Stimulated activated memory B cell treated with anti-CD40 and anti-IgM and Interleukin-4, amounts not matched to agents 10 μg/mL and 1 μg/mL and 100 μg/mL, for 72 hours (primary cell): Measurements from ENCODE around the gene GFI1B.
"Not testable (repeated sequence)": the region's sequence is repeated elsewhere in the genome, so short reads cannot be mapped to it uniquely, and the experiment has no call there.

ENCODE experiments used
- ATAC-seq: fragments of 150-1000 bp; cut with Tn5 transposase; 2 replicates; pipeline ENCODE4 v1.10.0; 2021
- H3K27ac Mint-ChIP-seq: one replicate; pipeline ENCODE4 v1.8.0; 2022; ENCODE audit warnings: mild to moderate bottlenecking, mixed read lengths
- H3K27me3 Mint-ChIP-seq: one replicate; pipeline ENCODE4 v1.8.0; 2022; ENCODE audit warnings: mixed read lengths
- H3K36me3 Mint-ChIP-seq: one replicate; pipeline ENCODE4 v1.8.0; 2022; ENCODE audit warnings: mixed read lengths
- H3K4me1 Mint-ChIP-seq: one replicate; pipeline ENCODE4 v1.8.0; 2022; ENCODE audit warnings: mixed read lengths
- H3K4me3 Mint-ChIP-seq: one replicate; pipeline ENCODE4 v1.8.0; 2022; ENCODE audit warnings: mild to moderate bottlenecking, moderate library complexity, mixed read lengths
- H3K9me3 Mint-ChIP-seq: one replicate; pipeline ENCODE4 v1.8.0; 2022; ENCODE audit warnings: mixed read lengths

GFI1B gene

DNA sequence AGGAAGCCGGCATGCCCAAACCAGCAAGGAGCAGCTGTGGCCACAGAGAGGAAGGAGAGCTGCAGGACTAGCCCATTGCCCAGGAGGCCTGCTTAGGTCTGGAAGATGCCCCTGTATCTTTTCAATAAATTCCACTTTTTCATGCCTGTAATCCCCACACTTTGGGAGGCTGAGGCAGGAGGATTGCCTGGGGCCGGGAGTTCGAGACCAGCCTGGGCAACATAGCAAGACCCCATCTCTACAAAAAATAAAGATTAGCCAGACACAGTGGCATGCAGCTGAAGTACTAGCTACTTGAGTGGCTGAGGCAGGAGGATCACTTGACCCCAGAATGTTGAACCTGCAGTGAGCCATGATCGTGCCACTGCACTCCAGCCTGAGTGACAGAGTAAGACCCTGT, 28.8 kb upstream of the GFI1B start:
- ATAC-seq, result no peak
- H3K27me3 Mint-ChIP-seq, result no peaks in the 10 kb centered on the region
- H3K36me3 Mint-ChIP-seq, result no peaks in the 10 kb centered on the region
- H3K4me3 Mint-ChIP-seq, result no peak overlapping the region
- no peak overlapping the region for H3K27ac Mint-ChIP-seq
- H3K9me3 Mint-ChIP-seq, result no peaks in the 10 kb centered on the region
- peaks cover 9% of the 10 kb centered on the region for H3K4me1 Mint-ChIP-seq

- ATAC-seq, result no peak
- Mint-ChIP-seq H3K4me3 (no peak overlapping the region), H3K36me3 (no peaks in the 10 kb centered on the region), H3K4me1 (no peaks in the 10 kb centered on the region), H3K9me3 (peaks cover 22% of the 10 kb centered on the region), H3K27me3 (peaks cover 19% of the 10 kb centered on the region), H3K27ac (no peak overlapping the region)
These were observed 23.4 kb upstream of the GFI1B start for GRCh38 chr9:132955123-132955522.

GRCh38 chr9:132955768-132956167, 22.7 kb upstream of the GFI1B start:
- Mint-ChIP-seq H3K9me3 (peaks cover 22% of the 10 kb centered on the region), H3K36me3 (no peaks in the 10 kb centered on the region), H3K4me3 (no peak overlapping the region), H3K27me3 (peaks cover 19% of the 10 kb centered on the region), H3K27ac (no peak overlapping the region), H3K4me1 (no peaks in the 10 kb centered on the region)
- no peak for ATAC-seq

DNA sequence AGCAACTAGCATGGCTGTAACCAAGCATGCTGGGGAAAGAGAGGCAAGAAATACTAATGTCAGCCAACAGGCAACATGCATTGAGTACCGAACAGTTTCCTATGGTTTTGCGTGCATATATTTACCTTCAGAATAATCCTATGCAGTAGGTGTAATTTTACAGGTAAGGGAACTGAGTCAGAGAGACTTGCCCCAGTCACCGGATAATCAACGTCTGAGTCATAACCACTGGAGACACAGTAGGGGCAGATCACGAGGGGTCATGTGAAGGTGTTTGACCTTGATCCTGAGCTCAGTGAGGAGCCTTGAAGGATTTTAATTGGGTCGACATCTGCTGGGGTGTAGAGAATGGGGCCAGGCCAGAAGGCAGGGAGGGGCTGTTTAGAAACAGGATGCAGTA, 20.7 kb upstream of the GFI1B start:
- Mint-ChIP-seq H3K4me3 (no peak overlapping the region), H3K36me3 (no peaks in the 10 kb centered on the region), H3K27ac (no peak overlapping the region), H3K27me3 (peaks cover 19% of the 10 kb centered on the region), H3K4me1 (no peaks in the 10 kb centered on the region), H3K9me3 (peaks cover 22% of the 10 kb centered on the region)
- ATAC-seq, result no peak

- ATAC-seq, result no peak
- Mint-ChIP-seq H3K27me3 (peaks cover 19% of the 10 kb centered on the region), H3K9me3 (peaks cover 22% of the 10 kb centered on the region), H3K4me1 (no peaks in the 10 kb centered on the region), H3K27ac (no peak overlapping the region), H3K4me3 (no peak overlapping the region), H3K36me3 (no peaks in the 10 kb centered on the region)
These were observed 17.5 kb upstream of the GFI1B start for GRCh38 chr9:132961002-132961401.

DNA sequence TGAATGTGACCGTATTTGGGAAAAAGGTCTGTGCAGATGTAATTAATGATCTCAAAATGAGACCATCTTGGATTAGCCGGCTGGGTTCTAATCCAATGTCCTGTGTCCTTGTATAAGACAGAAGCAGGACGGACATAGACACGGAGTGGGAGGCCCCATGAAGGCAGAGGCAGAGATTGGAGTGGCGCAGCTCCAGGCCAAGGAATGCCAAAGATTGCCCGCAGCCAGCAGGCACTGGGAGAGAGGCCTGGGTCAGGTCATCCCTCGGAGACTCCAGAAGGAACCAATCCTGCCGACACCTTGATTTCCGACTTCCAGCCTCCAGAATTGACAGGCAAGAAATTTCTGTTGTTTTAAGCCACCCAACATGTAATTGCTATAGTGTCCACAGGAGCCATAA, 13.0 kb upstream of the GFI1B start:
- no peaks in the 10 kb centered on the region for H3K4me1 Mint-ChIP-seq
- no peak overlapping the region for H3K4me3 Mint-ChIP-seq
- no peak overlapping the region for H3K27ac Mint-ChIP-seq
- H3K36me3 Mint-ChIP-seq, result no peaks in the 10 kb centered on the region
- no peaks in the 10 kb centered on the region for H3K9me3 Mint-ChIP-seq
- H3K27me3 Mint-ChIP-seq, result peaks cover 17% of the 10 kb centered on the region
- ATAC-seq, result no peak

DNA sequence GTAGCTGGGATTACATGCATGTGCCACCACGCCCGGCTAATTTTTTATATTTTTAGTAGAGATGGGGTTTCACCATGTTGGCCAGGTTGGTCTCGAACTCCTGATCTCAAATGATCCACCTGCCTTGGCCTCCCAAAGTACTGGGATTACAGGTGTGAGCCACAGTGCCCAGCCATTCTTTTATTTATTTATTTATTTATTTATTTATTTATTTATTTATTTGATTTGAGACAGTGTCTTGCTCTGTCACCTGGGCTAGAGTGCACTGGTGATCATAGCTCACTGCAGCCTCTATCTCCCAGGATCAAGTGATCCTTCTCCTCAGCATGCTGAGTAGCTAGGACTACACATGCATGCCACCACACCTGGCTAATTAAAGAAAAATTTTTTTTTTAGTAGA, 10.6 kb upstream of the GFI1B start:
- not testable (repeated sequence) for H3K9me3 Mint-ChIP-seq, H3K4me3 Mint-ChIP-seq, H3K36me3 Mint-ChIP-seq, ATAC-seq, H3K4me1 Mint-ChIP-seq, H3K27ac Mint-ChIP-seq
- H3K27me3 Mint-ChIP-seq, result peaks cover 34% of the 10 kb centered on the region

DNA sequence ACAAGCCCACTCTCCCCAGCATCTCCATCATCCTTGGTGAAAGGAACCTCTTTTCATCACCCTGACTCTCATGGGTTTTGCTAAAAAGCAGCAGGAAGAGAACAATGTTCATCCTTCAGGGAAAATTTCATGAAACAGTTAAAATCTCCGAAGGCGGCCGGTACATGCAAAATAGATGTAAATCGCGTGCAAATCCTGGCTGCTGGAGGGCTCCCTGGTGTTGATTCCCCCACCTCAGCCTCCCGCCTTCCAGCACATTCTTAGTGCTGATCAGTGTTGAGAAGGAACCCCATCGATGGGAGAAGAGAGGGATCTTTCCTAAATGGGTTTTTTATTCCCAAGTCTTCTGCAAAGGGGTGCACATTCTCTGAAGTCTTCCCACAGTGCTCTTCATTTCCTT, 8.7 kb upstream of the GFI1B start:
- Mint-ChIP-seq H3K27me3 (peaks cover 52% of the 10 kb centered on the region), H3K27ac (no peak overlapping the region), H3K36me3 (no peaks in the 10 kb centered on the region), H3K4me1 (no peaks in the 10 kb centered on the region), H3K4me3 (no peak overlapping the region), H3K9me3 (no peaks in the 10 kb centered on the region)
- ATAC-seq, result no peak

DNA sequence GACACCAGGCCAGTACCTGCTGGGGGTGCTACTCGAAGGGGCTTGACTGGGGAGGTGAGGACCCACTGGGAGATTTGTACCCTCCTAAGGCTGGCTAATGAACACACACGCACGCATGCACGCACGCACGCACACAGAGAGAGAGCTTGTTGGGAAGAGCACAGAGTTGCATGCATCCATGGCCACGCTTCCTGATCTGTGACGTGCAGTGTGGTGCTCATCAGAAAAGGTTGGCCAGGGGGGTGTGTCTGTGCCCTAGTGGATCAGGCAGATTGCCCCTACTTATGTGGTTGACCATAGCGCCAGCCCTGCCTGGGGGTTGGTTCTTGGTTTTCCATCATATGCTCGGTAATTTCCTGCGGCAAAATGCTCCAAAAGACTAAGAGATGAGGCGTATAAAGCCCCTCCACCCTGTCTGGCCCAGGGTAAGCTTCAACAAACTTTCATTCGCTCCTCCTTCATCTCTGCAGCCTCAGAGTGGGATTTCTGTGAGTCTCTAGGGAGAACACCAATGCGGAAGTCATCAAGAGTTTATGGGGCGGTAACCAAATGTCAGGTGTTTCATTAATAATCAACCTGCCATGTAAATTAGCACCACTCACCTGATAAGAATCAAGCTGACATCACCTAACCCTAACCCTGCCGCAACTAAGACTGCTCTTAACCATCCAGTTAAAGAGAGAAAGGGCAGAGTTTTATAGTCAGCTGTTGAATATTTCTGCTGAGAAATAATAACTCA, 8.0 kb upstream of the GFI1B start:
- no peak for ATAC-seq
- Mint-ChIP-seq H3K4me1 (no peaks in the 10 kb centered on the region), H3K27ac (no peak overlapping the region), H3K9me3 (no peaks in the 10 kb centered on the region), H3K36me3 (no peaks in the 10 kb centered on the region), H3K4me3 (no peak overlapping the region), H3K27me3 (peaks cover 56% of the 10 kb centered on the region)

GRCh38 chr9:132973166-132973565, 5.3 kb upstream of the GFI1B start:
- ATAC-seq, result no peak
- peaks cover 71% of the 10 kb centered on the region for H3K27me3 Mint-ChIP-seq
- H3K36me3 Mint-ChIP-seq, result no peaks in the 10 kb centered on the region
- H3K27ac Mint-ChIP-seq, result no peak overlapping the region
- peaks cover 9% of the 10 kb centered on the region for H3K4me1 Mint-ChIP-seq
- no peak overlapping the region for H3K4me3 Mint-ChIP-seq
- no peaks in the 10 kb centered on the region for H3K9me3 Mint-ChIP-seq

GRCh38 chr9:132973713-132974112, 4.8 kb upstream of the GFI1B start:
- no peak overlapping the region for H3K27ac Mint-ChIP-seq
- no peak overlapping the region for H3K4me3 Mint-ChIP-seq
- H3K9me3 Mint-ChIP-seq, result no peaks in the 10 kb centered on the region
- H3K4me1 Mint-ChIP-seq, result peaks cover 14% of the 10 kb centered on the region
- ATAC-seq, result no peak
- no peaks in the 10 kb centered on the region for H3K36me3 Mint-ChIP-seq
- peaks cover 74% of the 10 kb centered on the region for H3K27me3 Mint-ChIP-seq

DNA sequence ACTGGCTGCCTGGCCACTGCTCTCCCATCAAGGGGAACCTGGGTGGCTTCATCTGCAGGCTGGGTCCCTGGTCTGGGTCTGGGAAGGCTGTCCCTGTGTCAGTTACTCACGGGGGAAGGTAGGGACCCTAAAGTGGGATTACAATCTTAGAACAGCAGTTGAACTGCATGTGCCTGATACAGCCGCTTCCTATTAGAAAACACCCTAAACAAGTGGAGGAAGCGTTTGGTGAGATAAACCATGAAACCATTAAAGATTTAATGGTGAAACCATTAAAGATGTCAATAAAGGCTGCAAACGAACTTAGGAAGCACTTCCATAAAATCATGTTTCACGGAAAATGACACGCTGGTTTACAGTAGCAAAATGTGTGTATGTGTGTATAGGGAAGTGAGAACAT, 2.5 kb upstream of the GFI1B start:
- Mint-ChIP-seq H3K4me3 (no peak overlapping the region), H3K27ac (no peak overlapping the region), H3K27me3 (peaks cover 76% of the 10 kb centered on the region), H3K36me3 (no peaks in the 10 kb centered on the region), H3K9me3 (no peaks in the 10 kb centered on the region), H3K4me1 (peaks cover 22% of the 10 kb centered on the region)
- ATAC-seq, result no peak

DNA sequence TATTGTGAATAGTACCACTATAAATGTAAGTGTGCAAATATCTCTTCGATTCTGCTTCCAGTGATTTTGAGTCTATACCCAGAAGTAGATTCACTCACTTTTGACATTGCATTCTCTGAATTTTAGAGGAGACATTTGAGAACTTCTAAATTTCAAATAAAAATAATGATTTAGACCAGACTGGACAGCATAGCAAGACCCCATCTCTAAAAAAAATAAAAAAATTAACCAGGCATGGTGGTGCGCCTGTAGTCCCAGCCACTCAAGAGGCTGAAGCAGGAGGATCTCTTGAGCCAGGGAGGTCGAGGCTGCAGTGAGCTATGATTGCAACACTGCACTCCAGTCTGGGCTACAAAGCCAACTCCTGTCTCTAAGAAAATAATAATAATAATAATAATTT, 1.9 kb upstream of the GFI1B start:
- H3K27ac Mint-ChIP-seq, result no peak overlapping the region
- H3K36me3 Mint-ChIP-seq, result no peaks in the 10 kb centered on the region
- no peak for ATAC-seq
- H3K4me1 Mint-ChIP-seq, result peaks cover 22% of the 10 kb centered on the region
- peaks cover 76% of the 10 kb centered on the region for H3K27me3 Mint-ChIP-seq
- no peak overlapping the region for H3K4me3 Mint-ChIP-seq
- no peaks in the 10 kb centered on the region for H3K9me3 Mint-ChIP-seq

- no peaks in the 10 kb centered on the region for H3K9me3 Mint-ChIP-seq
- H3K4me3 Mint-ChIP-seq, result peak overlapping the region; percentile 20
- H3K36me3 Mint-ChIP-seq, result no peaks in the 10 kb centered on the region
- H3K27me3 Mint-ChIP-seq, result peaks cover 81% of the 10 kb centered on the region
- H3K4me1 Mint-ChIP-seq, result peaks cover 33% of the 10 kb centered on the region
- H3K27ac Mint-ChIP-seq, result no peak overlapping the region
- ATAC-seq, result no peak
These were observed 413 bp upstream of the GFI1B start for GRCh38 chr9:132978112-132978450.

GRCh38 chr9:132980157-132980556, 1.7 kb downstream of the GFI1B start:
- Mint-ChIP-seq H3K36me3 (no peaks in the 10 kb centered on the region), H3K9me3 (no peaks in the 10 kb centered on the region), H3K4me3 (no peak overlapping the region), H3K27ac (no peak overlapping the region), H3K27me3 (peaks cover 81% of the 10 kb centered on the region), H3K4me1 (peaks cover 33% of the 10 kb centered on the region)
- no peak for ATAC-seq

DNA sequence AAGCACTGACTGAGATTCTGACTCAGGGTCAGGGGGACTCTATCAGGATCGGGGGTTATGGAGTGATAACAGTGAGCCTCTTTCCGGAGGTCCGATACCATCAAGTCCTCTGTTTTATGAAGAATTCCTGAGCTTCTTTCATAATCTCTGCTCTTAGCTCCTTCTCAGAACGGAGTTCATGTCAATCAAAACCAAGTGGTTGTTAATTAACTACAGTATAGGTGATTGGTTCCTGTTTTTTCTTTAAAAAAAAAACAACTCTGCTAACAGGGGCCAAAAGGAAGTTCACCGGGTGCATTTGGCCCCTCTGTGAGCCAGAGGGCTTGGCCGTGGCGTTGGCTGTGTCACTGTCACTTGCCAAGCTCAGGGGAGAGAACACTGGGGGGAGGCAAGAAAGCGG, 4.0 kb downstream of the GFI1B start:
- H3K4me3 Mint-ChIP-seq, result no peak overlapping the region
- peaks cover 93% of the 10 kb centered on the region for H3K27me3 Mint-ChIP-seq
- ATAC-seq, result peak; percentile 56
- no peak overlapping the region for H3K27ac Mint-ChIP-seq
- H3K9me3 Mint-ChIP-seq, result no peaks in the 10 kb centered on the region
- no peaks in the 10 kb centered on the region for H3K36me3 Mint-ChIP-seq
- H3K4me1 Mint-ChIP-seq, result peaks cover 31% of the 10 kb centered on the region
